Measurements from ENCODE around the gene PSMA5. TPM values are rescaled to one million over a fixed set of nuclear protein-coding genes. Genes with fewer than 3 reads are reported as not detected.

PSMA5 gene
- total RNA-seq, 2 experiments from 2014 or later = 53.3 to 152 TPM

GRCh38 chr1:109392788-109393616 is 33.2 kb downstream of the PSMA5 start:
- H2AFZ ChIP-seq (ENCODE audit: low read length) = no peak overlapping the region; the same call in 1 of the 2 replicates

GRCh38 chr1:109392037-109392787 is 34.0 kb downstream of the PSMA5 start:
- CTCF ChIA-PET (ENCODE audit: unreplicated experiment) = interaction anchor here (1.2 kb wide), 1 partner anchor 109 kb away, joined by 3 read pairs; the partner anchor contains the start of gene PSRC1
- H3K4me3 ChIP-seq (ENCODE audit: low read depth, low read length, poor library complexity, severe bottlenecking) = peak overlapping the region; percentile 62
- POLR2A ChIA-PET = interaction anchor here (0.5 to 5.1 kb wide), 11 partner anchors 8 to 557 kb away, joined by 3 to 21 read pairs (median 5); partner anchors contain the start of gene PSRC1
- no peak for TF ChIP-seq EZH2phosphoT487 (IDR thresholded peaks at IDR 0.05; ENCODE audit: borderline replicate concordance, low read depth, low read length)
- TF ChIP-seq CTCF (conservative IDR thresholded peaks at IDR 0.05; ENCODE audit: low read length) = no peak
- H2AFZ ChIP-seq (ENCODE audit: low read length) = no peak overlapping the region; the same call in 1 of the 2 replicates
- H4K20me1 ChIP-seq (ENCODE audit: insufficient read depth, low read length) = no peaks in the 10 kb centered on the region
- no peaks in the 10 kb centered on the region for H3K9me2 ChIP-seq (ENCODE audit: insufficient read depth, low read length)
- peak overlapping the region; percentile 90 for H3K27ac ChIP-seq (ENCODE audit: low read depth, low read length, poor library complexity, severe bottlenecking)
- BruUV-seq (replicated peaks) = no TSS peak
- H3K4me2 ChIP-seq (ENCODE audit: low read length) = peak overlapping the region; percentile 87
- 0 out of 2 replicates have a peak, but pooled peaks cover 3% of the 10 kb centered on the region for H3K36me3 ChIP-seq (ENCODE audit: insufficient read depth, low read length)
- no peaks in the 10 kb centered on the region for H3K9me3 ChIP-seq (ENCODE audit: low read length)
- intact Hi-C loops (cut with micrococcal nuclease; ENCODE audit: unreplicated experiment) = loop anchor here (10.0 kb wide), 1 partner anchor 287 kb away; no protein-coding TSS in a partner anchor
- H3K79me2 ChIP-seq (ENCODE audit: insufficient read depth, low read depth, low read length) = peaks cover 95% of the 10 kb centered on the region
- DNase-seq (ENCODE audit: low spot score) = no peak
- peaks cover 80% of the 10 kb centered on the region for H3K4me1 ChIP-seq (ENCODE audit: insufficient read depth, low read length, poor library complexity, severe bottlenecking)

More at GRCh38 chr1:109392788-109393616, 33.2 kb downstream of the PSMA5 start:
- H3K27ac ChIP-seq (ENCODE audit: low read depth, low read length, poor library complexity, severe bottlenecking) = peak overlapping the region; percentile 90
- peak overlapping the region; percentile 87 for H3K4me2 ChIP-seq (ENCODE audit: low read length)
- BruUV-seq (replicated peaks) = no TSS peak
- no peaks in the 10 kb centered on the region for H3K9me2 ChIP-seq (ENCODE audit: insufficient read depth, low read length)
- TF ChIP-seq CTCF (conservative IDR thresholded peaks at IDR 0.05; ENCODE audit: low read length) (no peak), EZH2phosphoT487 (IDR thresholded peaks at IDR 0.05; ENCODE audit: borderline replicate concordance, low read depth, low read length) (no peak)
- intact Hi-C loops (cut with micrococcal nuclease; ENCODE audit: unreplicated experiment) = loop anchor here (10.0 kb wide), 1 partner anchor 288 kb away; no protein-coding TSS in a partner anchor
- ChIA-PET POLR2A (interaction anchor here (0.5 to 5.1 kb wide), 7 partner anchors 11 to 556 kb away, joined by 3 to 21 read pairs (median 4); partner anchors contain the start of gene PSRC1), CTCF (ENCODE audit: unreplicated experiment) (interaction anchor here (1.2 kb wide), 1 partner anchor 110 kb away, joined by 3 read pairs; the partner anchor contains the start of gene PSRC1)
- H3K4me1 ChIP-seq (ENCODE audit: insufficient read depth, low read length, poor library complexity, severe bottlenecking) = peaks cover 81% of the 10 kb centered on the region
- no peaks in the 10 kb centered on the region for H3K9me3 ChIP-seq (ENCODE audit: low read length)
- peak overlapping the region; percentile 62 for H3K4me3 ChIP-seq (ENCODE audit: low read depth, low read length, poor library complexity, severe bottlenecking)
- DNase-seq (ENCODE audit: low spot score) = no peak
- no peaks in the 10 kb centered on the region for H4K20me1 ChIP-seq (ENCODE audit: insufficient read depth, low read length)
- peaks cover 88% of the 10 kb centered on the region for H3K79me2 ChIP-seq (ENCODE audit: insufficient read depth, low read depth, low read length)
- H3K36me3 ChIP-seq (ENCODE audit: insufficient read depth, low read length) = 0 out of 2 replicates have a peak, but pooled peaks cover 3% of the 10 kb centered on the region

All from OCI-LY7 (cell line).